Measurements from ENCODE around the gene UBE2D4. TPM values are rescaled to one million over a fixed set of nuclear protein-coding genes. Genes with fewer than 3 reads are reported as not detected.

Gene UBE2D4
- total and polyA plus RNA-seq, 4 donors: 8.8 to 25.6 (median 17.2) TPM

Other genes starting within 250 kb of the UBE2D4 start
- gene COA1, start 196.9 kb upstream of the UBE2D4 start, total RNA-seq: 10 to 100 TPM; 47.7 to 92.1 TPM
- 10 to 100 TPM; 35.0 to 37.6 TPM for gene COA1, start 196.9 kb upstream of the UBE2D4 start, polyA plus RNA-seq
- 10 to 100 TPM; 25.9 to 92.2 TPM for gene BLVRA, start 167.8 kb upstream of the UBE2D4 start, total RNA-seq
- 100 to 1,000 TPM; 102 to 143 TPM for gene BLVRA, start 167.8 kb upstream of the UBE2D4 start, polyA plus RNA-seq
- gene MRPS24, start 56.9 kb upstream of the UBE2D4 start, total RNA-seq: 10 to 100 TPM; 33.6 to 96.7 TPM
- 100 to 1,000 TPM; 119 to 126 TPM for gene MRPS24, start 56.9 kb upstream of the UBE2D4 start, polyA plus RNA-seq
- 10 to 100 TPM; 23.0 to 25.5 TPM for gene URGCP, start 19.8 kb upstream of the UBE2D4 start, total RNA-seq
- 10 to 100 TPM; 11.8 to 16.4 TPM for gene URGCP, start 19.8 kb upstream of the UBE2D4 start, polyA plus RNA-seq
- under 1 TPM in 1 of 2 donors, not detected in 1; 0.09 TPM for gene SPDYE1, start 71.5 kb downstream of the UBE2D4 start, total RNA-seq
- not detected for gene SPDYE1, start 71.5 kb downstream of the UBE2D4 start, polyA plus RNA-seq
- gene DBNL, start 118.3 kb downstream of the UBE2D4 start, total RNA-seq: 100 to 1,000 TPM in 1 of 2 donors, 10 to 100 TPM in 1; 65.9 to 144 TPM
- gene DBNL, start 118.3 kb downstream of the UBE2D4 start, polyA plus RNA-seq: 100 to 1,000 TPM in 1 of 2 donors, 10 to 100 TPM in 1; 89.3 to 209 TPM
- gene PGAM2, start 139.1 kb downstream of the UBE2D4 start, total RNA-seq: under 1 TPM in 1 of 2 donors, not detected in 1; 0.85 TPM
- under 1 TPM; 0.63 to 0.83 TPM for gene PGAM2, start 139.1 kb downstream of the UBE2D4 start, polyA plus RNA-seq
- gene POLM, start 156.1 kb downstream of the UBE2D4 start, total RNA-seq: 10 to 100 TPM; 27.9 to 35.8 TPM
- gene POLM, start 156.1 kb downstream of the UBE2D4 start, polyA plus RNA-seq: 10 to 100 TPM; 17.9 to 19.1 TPM
- 100 to 1,000 TPM in 1 of 2 donors, 10 to 100 TPM in 1; 43.4 to 124 TPM for gene AEBP1, start 177.9 kb downstream of the UBE2D4 start, total RNA-seq
- 10 to 100 TPM; 68.3 to 69.0 TPM for gene AEBP1, start 177.9 kb downstream of the UBE2D4 start, polyA plus RNA-seq
- 10 to 100 TPM; 48.8 to 90.7 TPM for gene POLD2, start 197.1 kb downstream of the UBE2D4 start, total RNA-seq
- gene POLD2, start 197.1 kb downstream of the UBE2D4 start, polyA plus RNA-seq: 10 to 100 TPM; 61.9 to 80.7 TPM
- 10 to 100 TPM in 1 of 2 donors, not detected in 1; 13.0 TPM for gene MYL7, start 214.9 kb downstream of the UBE2D4 start, total RNA-seq
- under 1 TPM in 1 of 2 donors, not detected in 1; 0.08 TPM for gene MYL7, start 214.9 kb downstream of the UBE2D4 start, polyA plus RNA-seq

Data from lung (tissue), 4 donors.